Keratinocyte (primary cell): ENCODE data around the gene SF1. TPM values are rescaled to one million over a fixed set of nuclear protein-coding genes. Genes with fewer than 3 reads are reported as not detected.

Experiments used
- DNase-seq: peaks from one replicate; pipeline ENCODE4 v3.0.0-alpha.2; 2011; ENCODE audit warnings: low read depth, missing footprints, low spot score
- FAIRE-seq: peaks from 2 replicates; lab custom pipeline; 2011; peaks lifted over from hg19 to GRCh38; lab: Jason Lieb, UNC
- H2AFZ ChIP-seq: 2 replicates; pipeline ENCODE4 v1.6.0; 2012; ENCODE audit warnings: low read length, control low read depth, inconsistent platforms; ENCODE audit not compliant: control insufficient read depth
- H3K27ac ChIP-seq: 2 replicates; pipeline ENCODE4 v1.5.1; 2011; ENCODE audit warnings: low read length; ENCODE audit not compliant: control insufficient read depth, insufficient read depth
- H3K27me3 ChIP-seq: 3 replicates; pipeline ENCODE4 v1.6.0; 2011; ENCODE audit warnings: low read length; ENCODE audit not compliant: control insufficient read depth, insufficient read depth; ENCODE audit errors: extremely low read depth
- H3K36me3 ChIP-seq, 2 experiments: 2 replicates in 1 of 2; 3 replicates in 1 of 2; pipeline ENCODE4 v1.5.1; 2011; ENCODE audit warnings: low read length in 2 of 2, mild to moderate bottlenecking in 1 of 2; ENCODE audit not compliant: control insufficient read depth in 2 of 2, insufficient read depth in 2 of 2; ENCODE audit errors: extremely low read depth in 1 of 2
- H3K4me1 ChIP-seq: 3 replicates; pipeline ENCODE4 v1.5.1; 2011; ENCODE audit warnings: low read length; ENCODE audit not compliant: control insufficient read depth, insufficient read depth; ENCODE audit errors: extremely low read depth
- H3K4me2 ChIP-seq: 3 replicates; pipeline ENCODE4 v1.6.0; 2011; ENCODE audit warnings: low read depth, low read length; ENCODE audit not compliant: control insufficient read depth, insufficient read depth; ENCODE audit errors: extremely low read depth
- H3K4me3 ChIP-seq, 3 experiments: fragments of 200-600 bp in 1 of 3; sonication (generic) in 1 of 3; 2 replicates in 2 of 3; 3 replicates in 1 of 3; pipeline ENCODE4 v1.5.1; 2011 to 2016; ENCODE audit warnings: low read length in 3 of 3, mild to moderate bottlenecking in 3 of 3, control low read depth in 2 of 3, inconsistent platforms in 1 of 3, low read depth in 1 of 3, mixed read lengths in 1 of 3, mixed run types in 1 of 3, moderate library complexity in 1 of 3; ENCODE audit not compliant: control insufficient read depth in 2 of 3, insufficient read depth in 2 of 3; ENCODE audit errors: extremely low read depth in 1 of 3
- H3K79me2 ChIP-seq: 2 replicates; pipeline ENCODE4 v1.6.0; 2012; ENCODE audit warnings: low read length; ENCODE audit not compliant: control insufficient read depth, insufficient read depth
- H3K9ac ChIP-seq: 3 replicates; pipeline ENCODE4 v1.6.0; 2011; ENCODE audit warnings: low read length; ENCODE audit not compliant: control insufficient read depth, insufficient read depth; ENCODE audit errors: extremely low read depth
- H3K9me1 ChIP-seq: 3 replicates; pipeline ENCODE4 v1.6.0; 2011; ENCODE audit warnings: low read length; ENCODE audit not compliant: control insufficient read depth, insufficient read depth; ENCODE audit errors: extremely low read depth
- H3K9me3 ChIP-seq: 2 replicates; pipeline ENCODE4 v1.5.1; 2012; ENCODE audit warnings: low read depth, low read length; ENCODE audit not compliant: control insufficient read depth
- H4K20me1 ChIP-seq: 3 replicates; pipeline ENCODE4 v1.6.0; 2011; ENCODE audit warnings: low read length; ENCODE audit not compliant: control insufficient read depth, insufficient read depth; ENCODE audit errors: extremely low read depth
- EZH2 ChIP-seq: IDR thresholded peaks from one replicate; pipeline ENCODE4 v1.6.1; 2012; ENCODE audit warnings: inconsistent platforms, mild to moderate bottlenecking, low read length, moderate library complexity
- dilution Hi-C: fragments of 300-500 bp; cut with MboI; formaldehyde crosslinking; loops from one replicate; pipeline ENCODE4 v1.7.0; 2020; ENCODE audit warnings: low sequenced_read_pairs; ENCODE audit not compliant: extremely low pct_ligation_motif_present
- polyA plus RNA-seq, 5 experiments: library from polyadenylated mRNA; depleted of rRNA in 3 of 5; stranded (reverse) in 3 of 5; stranded (forward) in 1 of 5; unstranded in 1 of 5; fragments of >200 nt; gene quantifications; 1 replicate in 1 of 5; 2 replicates in 3 of 5; 3 replicates in 1 of 5; pipeline versions ENCODE4 v1.2.1 to v1.2.3, GENCODE V29; 2011 to 2012; ENCODE audit warnings: missing spikeins in 2 of 5, low read depth in 1 of 5, low replicate concordance in 1 of 5
- TF ChIP-seq, protein P1 (sequence below), 3 experiments: IDR thresholded peaks in 1 of 3; conservative IDR thresholded peaks in 1 of 3; optimal IDR thresholded peaks in 1 of 3; 2 replicates in 2 of 3; 3 replicates in 1 of 3; pipeline versions ENCODE3 to v1.5.1; 2011; ENCODE audit warnings: low read length in 3 of 3, mild to moderate bottlenecking in 3 of 3, moderate library complexity in 2 of 3, control low read depth in 1 of 3, inconsistent platforms in 1 of 3; ENCODE audit not compliant: insufficient read depth in 2 of 3; ENCODE audit errors: extremely low read depth in 1 of 3

The SF1 gene
- polyA plus RNA-seq, 1 donor (not counting 4 experiments of a cell fraction or from before 2014, with no cell fraction given) = 54.5 TPM

- dilution Hi-C loops = no loop called here
- peaks cover 67% of the 10 kb centered on the region for H3K27me3 ChIP-seq
- FAIRE-seq (no peak), DNase-seq (no peak)
- no peaks in the 10 kb centered on the region for H3K4me1 ChIP-seq
- no peaks in the 10 kb centered on the region for H3K36me3 ChIP-seq
- no peaks in the 10 kb centered on the region for H3K9me3 ChIP-seq
- TF ChIP-seq, protein P1, sequence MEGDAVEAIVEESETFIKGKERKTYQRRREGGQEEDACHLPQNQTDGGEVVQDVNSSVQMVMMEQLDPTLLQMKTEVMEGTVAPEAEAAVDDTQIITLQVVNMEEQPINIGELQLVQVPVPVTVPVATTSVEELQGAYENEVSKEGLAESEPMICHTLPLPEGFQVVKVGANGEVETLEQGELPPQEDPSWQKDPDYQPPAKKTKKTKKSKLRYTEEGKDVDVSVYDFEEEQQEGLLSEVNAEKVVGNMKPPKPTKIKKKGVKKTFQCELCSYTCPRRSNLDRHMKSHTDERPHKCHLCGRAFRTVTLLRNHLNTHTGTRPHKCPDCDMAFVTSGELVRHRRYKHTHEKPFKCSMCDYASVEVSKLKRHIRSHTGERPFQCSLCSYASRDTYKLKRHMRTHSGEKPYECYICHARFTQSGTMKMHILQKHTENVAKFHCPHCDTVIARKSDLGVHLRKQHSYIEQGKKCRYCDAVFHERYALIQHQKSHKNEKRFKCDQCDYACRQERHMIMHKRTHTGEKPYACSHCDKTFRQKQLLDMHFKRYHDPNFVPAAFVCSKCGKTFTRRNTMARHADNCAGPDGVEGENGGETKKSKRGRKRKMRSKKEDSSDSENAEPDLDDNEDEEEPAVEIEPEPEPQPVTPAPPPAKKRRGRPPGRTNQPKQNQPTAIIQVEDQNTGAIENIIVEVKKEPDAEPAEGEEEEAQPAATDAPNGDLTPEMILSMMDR (optimal IDR thresholded peaks at IDR 0.05 in 1 of 3, IDR thresholded peaks at IDR 0.05 in 1 of 3, conservative IDR thresholded peaks at IDR 0.05 in 1 of 3; ENCODE audit: extremely low read depth in 1 of 3, insufficient read depth in 2 of 3, low read length in 3 of 3) = no peak
- no peak for TF ChIP-seq EZH2
- no peak overlapping the region for H3K4me2 ChIP-seq
- no peak overlapping the region for H3K9ac ChIP-seq
- H2AFZ ChIP-seq = no peak overlapping the region
- H3K9me1 ChIP-seq = no peaks in the 10 kb centered on the region
- no peaks in the 10 kb centered on the region for H3K79me2 ChIP-seq
- no peak overlapping the region for H3K4me3 ChIP-seq
- no peaks in the 10 kb centered on the region for H4K20me1 ChIP-seq
- H3K27ac ChIP-seq = no peak overlapping the region
Observed at GRCh38 chr11:64720167-64720566, 58.2 kb downstream of the SF1 start.

- Histone ChIP-seq H3K4me1 (no peaks in the 10 kb centered on the region), H3K9me1 (no peaks in the 10 kb centered on the region), H3K27ac (no peak overlapping the region), H3K9me3 (no peaks in the 10 kb centered on the region), H3K27me3 (peaks cover 72% of the 10 kb centered on the region), H3K4me3 (no peak overlapping the region), H3K9ac (no peak overlapping the region), H4K20me1 (no peaks in the 10 kb centered on the region), H3K36me3 (no peaks in the 10 kb centered on the region), H3K79me2 (no peaks in the 10 kb centered on the region), H3K4me2 (no peak overlapping the region), H2AFZ (no peak overlapping the region)
- DNase-seq (no peak), FAIRE-seq (no peak)
- dilution Hi-C loops = no loop called here
- TF ChIP-seq EZH2 = no peak
- TF ChIP-seq, protein P1 (optimal IDR thresholded peaks at IDR 0.05 in 1 of 3, IDR thresholded peaks at IDR 0.05 in 1 of 3, conservative IDR thresholded peaks at IDR 0.05 in 1 of 3; ENCODE audit: extremely low read depth in 1 of 3, insufficient read depth in 2 of 3, low read length in 3 of 3) = no peak
Observed at GRCh38 chr11:64719406-64719805, 58.9 kb downstream of the SF1 start.
